HL-60/S4 treated with phorbol 12-myristate 13-acetate at 8.2 ng/mL for 4 days and 3 days (cell line): ENCODE results near the gene PDGFB.

Experiments
- in situ Hi-C: fragments of 300-500 bp; cut with MboI; formaldehyde crosslinking; loops from 2 replicates; pipeline ENCODE4 v1.15.0; 2022; ENCODE audit warnings: low sequenced_read_pairs

Gene PDGFB

GRCh38 chr22:39241794-39242594 lies 2.8 kb downstream of the PDGFB start:
- in situ Hi-C loops: no loop called here

GRCh38 chr22:39240831-39241793 lies 3.7 kb downstream of the PDGFB start:
- in situ Hi-C loops: no loop called here

- in situ Hi-C loops: no loop called here
Measured at GRCh38 chr22:39239561-39240423, 5.0 kb downstream of the PDGFB start.

GRCh38 chr22:39238966-39239505 lies 5.7 kb downstream of the PDGFB start:
- in situ Hi-C loops: no loop called here

GRCh38 chr22:39238561-39238960 lies 6.2 kb downstream of the PDGFB start:
- in situ Hi-C loops: no loop called here

GRCh38 chr22:39238101-39238466 lies 6.7 kb downstream of the PDGFB start:
- in situ Hi-C loops: no loop called here

GRCh38 chr22:39237318-39238100 lies 7.3 kb downstream of the PDGFB start:
- in situ Hi-C loops: no loop called here

GRCh38 chr22:39236321-39237317 lies 8.2 kb downstream of the PDGFB start:
- in situ Hi-C loops: no loop called here

GRCh38 chr22:39234867-39235687 lies 9.7 kb downstream of the PDGFB start:
- in situ Hi-C loops: no loop called here

GRCh38 chr22:39234472-39234787 lies 10.4 kb downstream of the PDGFB start:
- in situ Hi-C loops: no loop called here

GRCh38 chr22:39233710-39234471 lies 10.9 kb downstream of the PDGFB start:
- in situ Hi-C loops: no loop called here

- in situ Hi-C loops: no loop called here
Measured at GRCh38 chr22:39232806-39233709, 11.7 kb downstream of the PDGFB start.

GRCh38 chr22:39232246-39232645 lies 12.5 kb downstream of the PDGFB start:
- in situ Hi-C loops: no loop called here

- in situ Hi-C loops: no loop called here
Measured at GRCh38 chr22:39231197-39231950, 13.4 kb downstream of the PDGFB start.
